Endometrium (tissue), 2 donors: ENCODE results near the gene LRRC3.

Experiments used
- FAIRE-seq: peaks from 2 replicates; lab custom pipeline; 2012; peaks lifted over from hg19 to GRCh38; lab: Jason Lieb, UNC
- donor health status: control.
- donor health status: control.

Gene LRRC3

GRCh38 chr21:44438531-44439210, 16.6 kb upstream of the LRRC3 start:
- FAIRE-seq, result no peak

GRCh38 chr21:44439211-44439600, 16.1 kb upstream of the LRRC3 start:
- no peak for FAIRE-seq

DNA sequence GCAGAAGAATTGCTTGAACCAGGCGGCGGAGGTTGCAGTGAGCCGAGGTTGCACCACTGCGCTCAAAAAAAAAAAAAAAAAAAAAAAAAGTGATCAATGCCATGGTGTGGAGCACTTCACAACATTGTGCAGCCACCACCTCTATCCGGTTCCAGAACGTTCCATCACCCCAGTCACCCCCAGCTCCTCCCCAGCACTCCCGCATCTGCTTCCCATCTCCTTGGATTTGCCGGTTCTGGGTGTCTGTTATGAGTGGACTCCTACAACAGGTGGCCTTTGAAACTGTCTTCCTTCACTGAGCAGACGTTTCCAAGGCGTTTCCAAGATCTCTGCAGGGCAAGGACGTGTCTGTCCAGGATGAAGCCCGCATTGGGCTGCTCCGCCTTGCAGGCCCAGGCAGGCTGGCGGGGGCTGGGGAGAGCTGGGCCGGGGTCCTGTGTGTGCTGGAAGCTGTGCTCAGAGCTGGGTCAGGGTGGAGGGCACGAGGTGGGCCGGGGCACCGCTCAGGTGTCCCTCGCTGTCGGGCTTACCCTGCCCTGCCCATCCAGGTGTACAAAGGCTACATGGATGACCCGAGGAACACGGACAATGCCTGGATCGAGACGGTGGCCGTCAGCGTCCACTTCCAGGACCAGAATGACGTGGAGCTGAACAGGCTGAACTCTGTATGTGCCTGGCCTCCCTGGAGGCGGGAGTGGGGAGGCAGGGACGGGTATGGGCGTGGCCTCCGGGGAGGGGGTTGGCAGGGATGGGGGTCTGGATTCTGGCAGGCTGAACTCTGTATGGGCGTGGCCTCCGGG, 14.9 kb upstream of the LRRC3 start:
- FAIRE-seq, result no peak

GRCh38 chr21:44441041-44441400, 14.3 kb upstream of the LRRC3 start:
- FAIRE-seq, result no peak

- no peak for FAIRE-seq
Observed at GRCh38 chr21:44441581-44442265, 13.6 kb upstream of the LRRC3 start.

DNA sequence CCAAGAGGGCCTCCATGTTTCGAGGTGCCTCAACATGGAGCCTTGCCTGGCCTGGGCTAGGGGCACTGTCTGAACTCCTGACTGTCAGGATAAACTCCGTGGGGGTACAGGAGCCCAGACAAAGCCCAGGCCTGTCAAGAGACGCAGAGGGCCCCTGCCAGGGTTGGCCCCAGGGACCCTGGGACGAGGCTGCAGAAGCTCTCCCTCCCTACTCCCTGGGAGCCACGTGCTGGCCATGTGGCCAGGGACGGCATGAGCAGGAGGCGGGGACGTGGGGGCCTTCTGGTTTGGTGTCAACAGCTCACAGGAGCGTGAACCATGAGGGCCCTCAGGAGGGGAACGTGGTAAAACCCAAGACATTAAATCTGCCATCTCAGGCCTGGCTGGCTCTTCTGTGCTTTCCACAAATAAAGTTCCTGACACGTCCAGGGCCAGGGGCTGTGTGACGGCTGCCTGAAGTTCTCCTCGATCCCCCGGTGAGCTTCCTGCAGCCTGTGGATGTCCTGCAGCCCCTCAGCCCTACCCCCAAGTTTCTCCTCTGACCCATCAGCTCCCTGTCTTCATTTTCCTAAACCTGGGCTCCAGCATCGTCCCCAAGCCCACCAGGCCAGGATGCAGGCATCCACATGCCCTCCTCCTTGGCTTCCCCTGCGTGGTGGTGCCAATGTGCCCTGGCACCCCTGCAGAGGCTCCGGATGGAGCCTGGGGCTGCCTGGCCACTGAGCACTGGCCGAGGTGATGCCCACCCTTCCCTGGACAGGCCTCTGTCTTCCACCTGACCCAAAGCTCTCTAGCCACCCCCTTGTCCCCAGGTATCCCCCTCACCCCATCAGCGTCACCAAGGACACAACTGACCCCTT, 12.8 kb upstream of the LRRC3 start:
- FAIRE-seq, result no peak

GRCh38 chr21:44443291-44443890, 11.9 kb upstream of the LRRC3 start:
- no peak for FAIRE-seq

DNA sequence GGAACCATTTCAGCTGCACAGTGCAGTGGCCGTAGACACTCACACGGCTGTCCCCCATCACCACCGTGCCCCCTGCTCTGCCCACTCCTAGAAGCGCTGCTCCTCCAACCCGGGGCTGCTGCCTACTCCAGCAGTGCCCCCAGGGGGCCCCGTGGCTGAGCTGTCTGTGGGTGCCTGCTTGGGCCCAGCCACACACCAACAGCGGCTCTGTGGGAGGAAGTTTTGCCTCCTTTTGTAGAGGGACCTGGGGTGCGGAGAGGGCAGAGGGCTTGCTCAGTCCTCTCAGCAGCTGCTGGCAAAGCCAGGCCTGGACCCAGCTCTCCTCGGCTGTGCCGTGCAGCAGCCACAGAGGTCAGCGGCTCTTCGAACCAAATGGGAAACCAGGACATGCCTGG, 11.4 kb upstream of the LRRC3 start:
- no peak for FAIRE-seq

DNA sequence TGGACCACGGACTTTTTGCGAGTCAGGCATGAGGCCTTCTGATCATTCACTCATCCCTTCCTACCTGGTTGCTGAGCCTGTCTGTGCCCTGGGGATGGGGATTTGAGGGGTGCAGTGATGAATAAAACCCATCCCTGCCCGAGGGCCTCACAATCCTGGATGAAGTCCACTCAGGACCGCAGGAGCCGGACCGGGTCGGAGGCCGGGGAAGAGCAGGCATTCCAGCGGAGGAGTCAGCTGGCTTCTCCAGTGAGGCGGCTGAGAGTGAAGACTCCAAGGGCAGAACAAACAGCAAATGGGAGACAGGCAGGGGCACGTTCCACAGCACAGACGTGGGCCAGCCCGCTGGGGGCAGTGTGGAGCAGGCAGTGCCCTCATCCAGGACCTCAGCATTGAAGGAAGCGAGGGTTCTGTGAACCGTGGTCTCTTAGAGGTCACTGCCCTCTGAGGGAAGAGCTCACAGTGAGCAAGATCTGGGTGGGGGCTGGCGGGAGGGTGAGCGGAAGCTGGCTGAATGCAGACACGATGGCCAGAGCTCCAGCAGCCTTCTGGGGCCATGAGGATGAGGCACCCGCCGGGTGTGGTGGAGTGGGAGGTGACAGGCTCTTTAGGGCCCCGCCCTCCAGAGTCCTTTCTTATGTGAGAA, 10.9 kb upstream of the LRRC3 start:
- FAIRE-seq, result no peak

DNA sequence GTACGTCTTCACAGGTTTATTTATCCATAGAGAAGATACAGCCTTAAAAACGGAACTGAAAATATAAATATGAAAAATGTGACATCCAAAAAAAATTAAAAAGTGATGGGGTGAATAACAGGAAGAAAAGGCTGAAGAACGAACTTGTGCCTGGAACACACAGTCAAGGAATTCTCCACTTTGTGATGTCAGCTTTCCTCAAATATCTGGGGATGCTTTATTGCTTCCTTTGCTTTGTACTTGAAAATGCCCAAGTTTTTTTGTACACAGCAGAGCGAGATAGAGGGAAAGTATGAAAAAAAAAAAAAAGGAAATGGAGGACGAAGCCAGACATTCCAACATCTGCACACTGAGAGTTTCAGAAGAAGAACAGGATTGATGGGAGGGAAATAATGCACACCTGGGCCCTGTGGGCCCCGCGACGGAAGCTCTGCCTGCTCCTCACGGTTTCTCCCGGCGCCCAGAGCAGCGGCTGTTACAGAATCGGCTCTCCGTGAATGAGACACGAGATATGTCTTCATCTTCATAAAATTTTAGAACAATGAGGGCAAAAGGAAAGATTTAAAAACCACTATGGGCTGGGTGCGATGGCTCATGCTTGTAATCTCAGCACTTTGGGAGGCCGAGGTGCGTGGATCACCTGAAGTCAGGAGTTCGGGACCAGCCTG, 10.0 kb upstream of the LRRC3 start:
- FAIRE-seq, result no peak

GRCh38 chr21:44448651-44449131, 6.6 kb upstream of the LRRC3 start:
- FAIRE-seq, result no peak

GRCh38 chr21:44449473-44450363, 5.6 kb upstream of the LRRC3 start:
- no peak for FAIRE-seq

GRCh38 chr21:44450402-44450801, 4.9 kb upstream of the LRRC3 start:
- FAIRE-seq, result no peak

- FAIRE-seq, result no peak
Observed at GRCh38 chr21:44450999-44451398, 4.3 kb upstream of the LRRC3 start.

DNA sequence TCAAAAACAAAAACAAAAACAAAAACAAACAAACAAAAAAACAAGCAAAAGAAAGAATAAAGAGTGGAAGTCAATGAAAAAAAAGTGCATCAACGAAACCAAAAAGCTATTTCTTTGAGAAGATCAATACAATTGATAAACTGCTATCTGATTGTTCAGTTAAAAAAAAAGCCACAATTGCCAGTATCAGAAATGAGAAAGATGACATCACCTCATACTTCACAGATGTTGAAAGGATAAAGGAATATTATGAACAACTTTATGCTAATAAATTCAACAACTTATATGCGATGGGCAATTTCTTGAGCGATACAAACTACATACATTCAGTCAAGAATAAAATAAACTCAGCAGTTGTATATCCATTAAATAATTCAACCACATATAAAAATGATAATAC, 2.2 kb upstream of the LRRC3 start:
- no peak for FAIRE-seq

GRCh38 chr21:44454058-44454457, 1.3 kb upstream of the LRRC3 start:
- no peak for FAIRE-seq

DNA sequence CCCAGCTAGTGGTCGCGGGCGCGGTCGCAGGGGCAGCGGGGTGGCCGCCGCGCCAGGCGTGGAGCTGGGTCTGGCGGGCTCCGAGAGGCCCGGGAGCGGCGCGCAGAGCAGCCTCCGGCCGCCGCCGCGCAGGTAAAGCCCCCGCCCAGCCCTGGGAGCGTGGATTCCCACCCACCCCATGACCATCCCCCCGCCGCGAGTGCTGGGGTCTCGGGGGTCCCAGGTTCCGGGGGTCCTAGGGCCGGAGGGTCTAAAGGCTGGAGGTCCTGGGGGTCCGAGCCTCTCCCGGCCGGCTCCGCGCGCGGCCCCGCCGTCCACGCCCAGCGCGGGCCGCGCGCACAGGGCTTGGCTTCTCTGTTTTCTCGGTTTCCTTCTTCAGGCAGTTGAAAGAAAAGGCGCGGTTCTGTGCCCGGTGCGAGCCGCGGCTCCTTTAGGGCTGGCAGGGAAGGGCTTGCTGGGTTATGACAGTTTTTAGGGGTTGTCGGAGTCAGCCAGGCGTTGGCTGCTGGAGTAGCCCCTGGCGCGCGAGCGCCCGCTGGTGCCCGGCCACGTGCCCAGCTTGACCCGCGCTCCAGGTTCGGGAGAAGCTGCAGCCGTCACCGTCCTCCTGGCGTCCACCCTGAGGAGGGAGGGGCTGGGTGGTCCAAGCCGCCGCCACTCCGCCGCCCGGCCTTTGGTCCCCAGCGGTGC, 359 bp downstream of the LRRC3 start:
- FAIRE-seq, result no peak

- no peak for FAIRE-seq
Observed at GRCh38 chr21:44456214-44456914, 1.1 kb downstream of the LRRC3 start.
